HCT116 (cell line): ENCODE results near the gene ATP8A2. TPM values are rescaled to one million over a fixed set of nuclear protein-coding genes. Genes with fewer than 3 reads are reported as not detected.

ENCODE experiments used
- ATAC-seq: fragments of 200-7000 bp; cut with Tn5 transposase; 2 replicates; pipeline ENCODE4 v1.9.1; 2020; ENCODE audit warnings: mild to moderate bottlenecking, moderate library complexity
- BruUV-seq: library from RNA; stranded (reverse); fragments of 400-500 nt; replicated peaks from 2 replicates; lab custom pipeline; 2021; lab: Mats Ljungman, UMichigan
- CTCF ChIA-PET: fragments of 300-600 bp; sonication (Branson Sonifier 250); formaldehyde crosslinking; loops from one replicate; lab custom pipeline; 2021; ENCODE audit warnings: antibody characterized with exemption; lab: Charles Lee
- POLR2A ChIA-PET: fragments of 300-600, 350-600 bp; sonication (Branson Sonifier 250); formaldehyde crosslinking; loops from one replicate; lab custom pipeline; 2021; ENCODE audit warnings: antibody characterized with exemption; lab: Charles Lee
- RAD21 ChIA-PET, 2 experiments: fragments of 300-600 bp; sonication (Branson Sonifier 250); formaldehyde crosslinking; loops; one replicate each; lab custom pipeline; 2023; ENCODE audit warnings: low total read pairs in 2 of 2; ENCODE audit not compliant: uncharacterized antibody in 2 of 2, unreplicated experiment in 2 of 2, low non-redundant PET in 1 of 2; lab: Charles Lee
- DNase-seq: peaks from one replicate; pipeline ENCODE4 v3.0.0-alpha.2; 2010; ENCODE audit warnings: low read depth, low spot score
- H2AFZ ChIP-seq: fragments of 200-600 bp; shearing (Covaris generic), sonication (generic); 2 replicates; pipeline ENCODE4 v1.6.1; 2017; ENCODE audit warnings: low read depth, mixed run types, mixed read lengths, antibody characterized with exemption, low read length; ENCODE audit not compliant: poor library complexity, severe bottlenecking
- H3K27ac ChIP-seq: 2 replicates; pipeline ENCODE4 v1.5.1; 2012; ENCODE audit warnings: low read depth, low read length
- H3K27me3 ChIP-seq: fragments of 200-600 bp; sonication (generic); 2 replicates; pipeline ENCODE4 v1.6.1; 2016; ENCODE audit warnings: mixed run types, low read length, mixed read lengths; ENCODE audit not compliant: insufficient read depth
- H3K36me3 ChIP-seq, 2 experiments: fragments of 200-500 bp in 1 of 2; fragments of 200-600 bp in 1 of 2; sonication (Bioruptor generic) in 1 of 2; sonication (generic) in 1 of 2; 2 replicates each; pipeline versions ENCODE4 v1.5.1 to v1.6.1; 2014 to 2016; ENCODE audit warnings: low read length in 2 of 2, inconsistent platforms in 1 of 2, mixed read lengths in 1 of 2, mixed run types in 1 of 2; ENCODE audit not compliant: insufficient read depth in 2 of 2, control insufficient read depth in 1 of 2
- H3K4me1 ChIP-seq, 2 experiments: fragments of 200-600 bp in 1 of 2; sonication (generic) in 1 of 2; 2 replicates each; pipeline versions ENCODE4 v1.5.1 to v1.6.1; 2012 to 2017; ENCODE audit warnings: low read length in 2 of 2, inconsistent platforms in 1 of 2, mild to moderate bottlenecking in 1 of 2, mixed read lengths in 1 of 2, mixed run types in 1 of 2, moderate library complexity in 1 of 2; ENCODE audit not compliant: insufficient read depth in 2 of 2, control insufficient read depth in 1 of 2
- H3K4me2 ChIP-seq: fragments of 200-600 bp; sonication (generic); 2 replicates; pipeline ENCODE4 v1.6.1; 2017; ENCODE audit warnings: mixed run types, low read length, mixed read lengths
- H3K4me3 ChIP-seq, 2 experiments: fragments of 200-600 bp in 1 of 2; sonication (generic) in 1 of 2; replicated peaks in 1 of 2; 2 replicates each; pipeline ENCODE4 v1.5.1; 2011 to 2016; ENCODE audit warnings: low read length in 2 of 2, control low read depth in 1 of 2, low read depth in 1 of 2, mild to moderate bottlenecking in 1 of 2, mixed read lengths in 1 of 2, mixed run types in 1 of 2
- H3K79me2 ChIP-seq: fragments of 200-600 bp; sonication (generic); 2 replicates; pipeline ENCODE4 v1.6.1; 2017; ENCODE audit warnings: mild to moderate bottlenecking, mixed run types, low read length, moderate library complexity, mixed read lengths; ENCODE audit not compliant: insufficient read depth
- H3K9ac ChIP-seq: fragments of 200-600 bp; sonication (generic); 2 replicates; pipeline ENCODE4 v1.6.1; 2016; ENCODE audit warnings: low read length, mixed read lengths
- H3K9me2 ChIP-seq: fragments of 200-600 bp; sonication (generic), shearing (Covaris generic); 2 replicates; pipeline ENCODE4 v1.6.1; 2017; ENCODE audit warnings: mixed run types, mild to moderate bottlenecking, moderate library complexity; ENCODE audit not compliant: insufficient read depth
- H3K9me3 ChIP-seq, 2 experiments: fragments of 200-500 bp in 1 of 2; fragments of 200-600 bp in 1 of 2; sonication (Bioruptor generic) in 1 of 2; sonication (generic) in 1 of 2; 2 replicates each; pipeline ENCODE4 v1.6.1; 2014 to 2017; ENCODE audit warnings: low read length in 2 of 2, mixed read lengths in 2 of 2, inconsistent platforms in 1 of 2, low read depth in 1 of 2, mild to moderate bottlenecking in 1 of 2, mixed run types in 1 of 2, moderate library complexity in 1 of 2; ENCODE audit not compliant: control insufficient read depth in 1 of 2, insufficient read depth in 1 of 2
- H4K20me1 ChIP-seq: fragments of 200-600 bp; sonication (generic), shearing (Covaris generic); 2 replicates; pipeline ENCODE4 v1.6.1; 2017; ENCODE audit warnings: mixed run types, mild to moderate bottlenecking, moderate library complexity; ENCODE audit not compliant: insufficient read depth
- CBX3 ChIP-seq: IDR thresholded peaks from 2 replicates; pipeline ENCODE4 v1.6.1; 2012; ENCODE audit warnings: low read depth
- EGR1 ChIP-seq: IDR thresholded peaks from 2 replicates; pipeline ENCODE4 v1.6.1; 2012; ENCODE audit warnings: low read depth
- ELF1 ChIP-seq: IDR thresholded peaks from 2 replicates; pipeline ENCODE4 v1.6.1; 2012; ENCODE audit warnings: low read depth, borderline replicate concordance
- EZH2 ChIP-seq: fragments of 200-600 bp; sonication (generic); IDR thresholded peaks from 2 replicates; pipeline ENCODE4 v1.6.1; 2017; ENCODE audit warnings: antibody characterized with exemption, mixed run types
- SP1 ChIP-seq: IDR thresholded peaks from 2 replicates; pipeline ENCODE4 v1.6.1; 2012; ENCODE audit warnings: low read depth
- ZNF274 ChIP-seq: fragments of 200-500 bp; sonication (Bioruptor generic); IDR thresholded peaks from 2 replicates; pipeline ENCODE4 v1.6.1; 2014; ENCODE audit warnings: mild to moderate bottlenecking, low read depth, low read length, inconsistent platforms
- intact Hi-C: fragments of 100-400 bp; cut with micrococcal nuclease; formaldehyde crosslinking; loops from 2 replicates; pipeline ENCODE4 v1.10.0; 2022
- total RNA-seq: library from RNA; stranded (reverse); gene quantifications from one replicate; pipeline ENCODE4 v1.2.1, GENCODE V29; 2021; ENCODE audit not compliant: unreplicated experiment
- TF ChIP-seq, protein P1 (sequence below): IDR thresholded peaks from 2 replicates; pipeline ENCODE4 v1.6.1; 2012; ENCODE audit warnings: low read depth
- TF ChIP-seq, protein P2 (sequence below): IDR thresholded peaks from 2 replicates; pipeline ENCODE4 v1.6.1; 2012
- TF ChIP-seq, protein P3 (sequence below), 3 experiments: fragments of 200-600 bp in 1 of 3; sonication (generic) in 1 of 3; IDR thresholded peaks in 2 of 3; conservative IDR thresholded peaks in 1 of 3; 2 replicates each; pipeline ENCODE4 v1.5.1; 2012 to 2017; ENCODE audit warnings: low read depth in 2 of 3, low read length in 2 of 3, antibody characterized with exemption in 1 of 3, borderline replicate concordance in 1 of 3, control low read depth in 1 of 3, mild to moderate bottlenecking in 1 of 3, mixed read lengths in 1 of 3, mixed run types in 1 of 3, moderate library complexity in 1 of 3; ENCODE audit not compliant: insufficient read depth in 1 of 3

The ATP8A2 gene
- total RNA-seq, 1 experiment from 2014 or later, result not detected

DNA sequence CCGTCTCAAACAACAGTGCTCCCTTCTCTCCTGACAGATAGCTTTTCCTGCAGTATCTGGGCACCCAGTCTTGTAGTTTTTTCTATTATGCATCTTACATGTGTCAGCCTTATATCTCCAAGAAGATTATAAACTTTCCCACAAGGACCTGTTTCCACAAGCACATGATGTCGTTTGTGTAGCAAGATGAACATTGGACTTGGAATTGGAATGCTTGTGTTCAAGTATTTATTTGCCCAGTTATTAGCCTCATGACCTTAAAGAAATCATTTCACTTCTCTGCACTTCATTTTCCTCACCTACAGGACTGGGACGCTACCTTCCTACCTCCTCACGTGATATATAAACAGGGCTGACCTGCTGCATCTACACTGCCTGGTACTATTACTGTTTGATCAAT lies 658.6 kb downstream of the ATP8A2 start:
- H3K36me3 ChIP-seq, result no peaks in the 10 kb centered on the region
- H3K4me1 ChIP-seq, result no peaks in the 10 kb centered on the region
- BruUV-seq, result no TSS peak
- intact Hi-C loops, result no loop called here
- H3K27me3 ChIP-seq, result peaks cover 26% of the 10 kb centered on the region
- no peak for ATAC-seq
- DNase-seq, result no peak
- TF ChIP-seq SP1, result no peak
- TF ChIP-seq, protein P1, sequence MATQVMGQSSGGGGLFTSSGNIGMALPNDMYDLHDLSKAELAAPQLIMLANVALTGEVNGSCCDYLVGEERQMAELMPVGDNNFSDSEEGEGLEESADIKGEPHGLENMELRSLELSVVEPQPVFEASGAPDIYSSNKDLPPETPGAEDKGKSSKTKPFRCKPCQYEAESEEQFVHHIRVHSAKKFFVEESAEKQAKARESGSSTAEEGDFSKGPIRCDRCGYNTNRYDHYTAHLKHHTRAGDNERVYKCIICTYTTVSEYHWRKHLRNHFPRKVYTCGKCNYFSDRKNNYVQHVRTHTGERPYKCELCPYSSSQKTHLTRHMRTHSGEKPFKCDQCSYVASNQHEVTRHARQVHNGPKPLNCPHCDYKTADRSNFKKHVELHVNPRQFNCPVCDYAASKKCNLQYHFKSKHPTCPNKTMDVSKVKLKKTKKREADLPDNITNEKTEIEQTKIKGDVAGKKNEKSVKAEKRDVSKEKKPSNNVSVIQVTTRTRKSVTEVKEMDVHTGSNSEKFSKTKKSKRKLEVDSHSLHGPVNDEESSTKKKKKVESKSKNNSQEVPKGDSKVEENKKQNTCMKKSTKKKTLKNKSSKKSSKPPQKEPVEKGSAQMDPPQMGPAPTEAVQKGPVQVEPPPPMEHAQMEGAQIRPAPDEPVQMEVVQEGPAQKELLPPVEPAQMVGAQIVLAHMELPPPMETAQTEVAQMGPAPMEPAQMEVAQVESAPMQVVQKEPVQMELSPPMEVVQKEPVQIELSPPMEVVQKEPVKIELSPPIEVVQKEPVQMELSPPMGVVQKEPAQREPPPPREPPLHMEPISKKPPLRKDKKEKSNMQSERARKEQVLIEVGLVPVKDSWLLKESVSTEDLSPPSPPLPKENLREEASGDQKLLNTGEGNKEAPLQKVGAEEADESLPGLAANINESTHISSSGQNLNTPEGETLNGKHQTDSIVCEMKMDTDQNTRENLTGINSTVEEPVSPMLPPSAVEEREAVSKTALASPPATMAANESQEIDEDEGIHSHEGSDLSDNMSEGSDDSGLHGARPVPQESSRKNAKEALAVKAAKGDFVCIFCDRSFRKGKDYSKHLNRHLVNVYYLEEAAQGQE, result no peak
- TF ChIP-seq ZNF274, result no peak
- no peak for TF ChIP-seq EZH2
- TF ChIP-seq, protein P2, sequence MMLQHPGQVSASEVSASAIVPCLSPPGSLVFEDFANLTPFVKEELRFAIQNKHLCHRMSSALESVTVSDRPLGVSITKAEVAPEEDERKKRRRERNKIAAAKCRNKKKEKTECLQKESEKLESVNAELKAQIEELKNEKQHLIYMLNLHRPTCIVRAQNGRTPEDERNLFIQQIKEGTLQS, result no peak
- no peak for TF ChIP-seq EGR1
- no peak for TF ChIP-seq CBX3
- TF ChIP-seq ELF1, result no peak
- TF ChIP-seq, protein P3, sequence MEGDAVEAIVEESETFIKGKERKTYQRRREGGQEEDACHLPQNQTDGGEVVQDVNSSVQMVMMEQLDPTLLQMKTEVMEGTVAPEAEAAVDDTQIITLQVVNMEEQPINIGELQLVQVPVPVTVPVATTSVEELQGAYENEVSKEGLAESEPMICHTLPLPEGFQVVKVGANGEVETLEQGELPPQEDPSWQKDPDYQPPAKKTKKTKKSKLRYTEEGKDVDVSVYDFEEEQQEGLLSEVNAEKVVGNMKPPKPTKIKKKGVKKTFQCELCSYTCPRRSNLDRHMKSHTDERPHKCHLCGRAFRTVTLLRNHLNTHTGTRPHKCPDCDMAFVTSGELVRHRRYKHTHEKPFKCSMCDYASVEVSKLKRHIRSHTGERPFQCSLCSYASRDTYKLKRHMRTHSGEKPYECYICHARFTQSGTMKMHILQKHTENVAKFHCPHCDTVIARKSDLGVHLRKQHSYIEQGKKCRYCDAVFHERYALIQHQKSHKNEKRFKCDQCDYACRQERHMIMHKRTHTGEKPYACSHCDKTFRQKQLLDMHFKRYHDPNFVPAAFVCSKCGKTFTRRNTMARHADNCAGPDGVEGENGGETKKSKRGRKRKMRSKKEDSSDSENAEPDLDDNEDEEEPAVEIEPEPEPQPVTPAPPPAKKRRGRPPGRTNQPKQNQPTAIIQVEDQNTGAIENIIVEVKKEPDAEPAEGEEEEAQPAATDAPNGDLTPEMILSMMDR (IDR thresholded peaks at IDR 0.05 in 2 of 3, conservative IDR thresholded peaks at IDR 0.05 in 1 of 3; ENCODE audit: borderline replicate concordance in 1 of 3, insufficient read depth in 1 of 3, low read depth in 2 of 3, low read length in 2 of 3), result no peak
- no peaks in the 10 kb centered on the region for H3K79me2 ChIP-seq
- H3K4me3 ChIP-seq, result no peak overlapping the region
- H3K4me2 ChIP-seq, result no peak overlapping the region
- no peak overlapping the region for H2AFZ ChIP-seq
- H3K9ac ChIP-seq, result no peak overlapping the region
- H3K27ac ChIP-seq, result no peak overlapping the region
- POLR2A ChIA-PET, result no interaction called here
- H3K9me3 ChIP-seq, result no peaks in the 10 kb centered on the region
- RAD21 ChIA-PET, result no interaction called here
- H4K20me1 ChIP-seq, result no peaks in the 10 kb centered on the region
- no peaks in the 10 kb centered on the region for H3K9me2 ChIP-seq
- CTCF ChIA-PET, result no interaction called here
